ENCODE measurements around the gene TIMELESS. TPM values are rescaled to one million over a fixed set of nuclear protein-coding genes. Genes with fewer than 3 reads are reported as not detected.
"Not testable (repeated sequence)": the region's sequence is repeated elsewhere in the genome, so short reads cannot be mapped to it uniquely, and the experiment has no call there.

Gene TIMELESS
- total and polyA plus RNA-seq, 2 experiments from 2014 or later = 28.7 to 54.8 TPM

DNA sequence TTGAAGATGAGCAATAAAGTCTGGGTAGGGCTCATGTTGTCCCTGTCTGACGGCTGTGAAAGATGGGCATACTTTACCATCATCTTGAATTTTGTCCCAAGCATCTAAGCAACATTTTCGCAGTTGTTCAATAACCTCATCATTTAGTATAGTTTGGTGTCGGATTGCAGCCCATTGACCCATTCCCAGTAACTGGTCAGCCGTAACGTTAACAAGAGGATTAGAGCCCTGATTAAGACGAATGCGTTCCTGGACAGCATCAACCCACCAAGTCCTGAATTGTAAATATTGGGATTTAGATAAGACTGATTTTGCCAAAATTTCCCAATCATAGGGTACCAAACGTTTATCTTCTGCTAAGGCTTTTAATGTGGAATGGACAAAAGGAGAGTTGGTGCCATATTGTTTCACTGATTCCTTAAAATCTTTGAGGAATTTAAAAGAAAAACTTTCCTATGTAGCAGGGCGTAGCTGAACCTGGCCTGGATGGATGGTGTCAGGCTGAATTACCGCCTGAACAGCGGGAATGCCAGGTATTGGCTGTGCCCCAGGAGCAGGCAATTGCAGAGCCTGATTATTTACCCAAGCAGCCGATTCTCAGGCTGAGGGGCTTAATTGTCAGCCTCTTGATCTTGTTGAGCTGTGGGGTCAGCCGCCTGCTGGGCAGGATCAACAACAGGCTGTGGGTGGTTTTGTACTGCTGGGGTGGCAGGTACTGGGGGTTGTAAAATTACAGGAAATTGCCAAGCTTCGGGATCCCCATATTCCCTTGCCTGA, 49.1 kb upstream of the TIMELESS start:
- not testable (repeated sequence) for H3K79me2 ChIP-seq (replicated peaks; ENCODE audit: insufficient read depth); H3K27me3 ChIP-seq (ENCODE audit: insufficient read depth); H3K4me3 Mint-ChIP-seq; H3K4me3 ChIP-seq; H3K36me3 ChIP-seq (ENCODE audit: insufficient read depth); H2AFZ ChIP-seq; H3K4me2 ChIP-seq; H3K9me2 ChIP-seq (ENCODE audit: insufficient read depth); H3K27ac ChIP-seq (ENCODE audit: low read depth); H3K4me1 Mint-ChIP-seq; H4K20me1 ChIP-seq (replicated peaks; ENCODE audit: insufficient read depth); H3F3A ChIP-seq (replicated peaks; ENCODE audit: low read depth); H3K27ac Mint-ChIP-seq; H3K4me1 ChIP-seq (ENCODE audit: insufficient read depth)
- Mint-ChIP-seq H3K36me3 (ENCODE audit: low read depth) (peaks cover 12% of the 10 kb centered on the region), H3K9me3 (peaks cover 36% of the 10 kb centered on the region), H3K27me3 (ENCODE audit: insufficient read depth, low read depth, poor library complexity) (peaks cover 23% of the 10 kb centered on the region)
- DNase-seq (ENCODE audit: low spot score) (peak; percentile 35), ATAC-seq (peak; percentile 81)
- peak; percentile 89 for TF ChIP-seq ZNF331 (CRISPR knock-in tag; IDR thresholded peaks at IDR 0.05; ENCODE audit: low read depth)

DNA sequence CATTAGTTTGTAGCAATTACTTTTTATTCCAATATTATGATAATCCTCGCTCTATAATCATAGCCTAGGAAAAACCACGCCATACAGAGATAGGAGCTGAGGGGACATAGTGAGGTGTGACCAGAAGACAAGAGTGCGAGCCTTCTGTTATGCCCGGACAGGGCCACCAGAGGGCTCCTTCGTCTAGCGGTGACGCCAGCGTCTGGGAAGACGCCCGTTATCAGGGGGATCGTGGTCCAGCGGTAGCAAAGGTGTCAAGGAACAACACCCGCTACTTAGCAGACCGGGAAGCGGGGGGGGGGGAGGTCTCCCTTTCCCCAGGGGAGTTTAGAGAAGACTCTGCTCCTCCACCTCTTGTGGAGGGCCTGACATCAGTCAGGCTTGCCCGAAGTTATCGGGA, 47.5 kb upstream of the TIMELESS start:
- H3K4me3 Mint-ChIP-seq, H3K27ac Mint-ChIP-seq: not testable (repeated sequence)

DNA sequence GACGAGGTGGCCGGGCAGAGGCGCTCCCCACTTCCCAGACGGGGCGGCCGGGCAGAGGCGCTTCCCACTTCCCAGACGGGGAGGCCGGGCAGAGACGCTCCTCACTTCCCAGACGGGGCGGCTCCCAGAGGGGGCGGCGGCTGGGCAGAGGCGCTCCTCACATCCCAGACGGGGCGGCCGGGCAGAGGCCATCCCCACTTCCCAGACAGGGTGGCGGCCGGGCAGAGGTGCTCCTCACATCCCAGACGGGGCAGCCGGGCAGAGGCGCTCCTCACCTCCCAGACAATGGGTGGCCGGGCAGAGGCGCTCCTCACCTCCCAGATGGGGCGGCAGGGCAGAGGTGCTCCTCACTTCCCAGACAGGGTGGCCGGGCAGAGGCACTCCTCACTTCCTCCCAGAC, 45.3 kb upstream of the TIMELESS start:
- not testable (repeated sequence) for DNase-seq (ENCODE audit: low spot score); H3K27ac Mint-ChIP-seq; ATAC-seq; H3K79me2 ChIP-seq (replicated peaks; ENCODE audit: insufficient read depth); H3K4me3 ChIP-seq; H3K36me3 ChIP-seq (ENCODE audit: insufficient read depth); H3F3A ChIP-seq (replicated peaks; ENCODE audit: low read depth); H3K4me3 Mint-ChIP-seq; H4K20me1 ChIP-seq (replicated peaks; ENCODE audit: insufficient read depth); H3K4me1 Mint-ChIP-seq; H3K36me3 Mint-ChIP-seq (ENCODE audit: low read depth); H3K27ac ChIP-seq (ENCODE audit: low read depth); H3K4me2 ChIP-seq; H2AFZ ChIP-seq; H3K9me2 ChIP-seq (ENCODE audit: insufficient read depth); H3K4me1 ChIP-seq (ENCODE audit: insufficient read depth)
- Mint-ChIP-seq H3K9me3 (peaks cover 38% of the 10 kb centered on the region), H3K27me3 (ENCODE audit: insufficient read depth, low read depth, poor library complexity) (peaks cover 30% of the 10 kb centered on the region)
- peaks cover 23% of the 10 kb centered on the region for H3K27me3 ChIP-seq (ENCODE audit: insufficient read depth)

More for the DNA sequence above, 47.5 kb upstream of the TIMELESS start:
- not testable (repeated sequence) for H3F3A ChIP-seq (replicated peaks; ENCODE audit: low read depth); ATAC-seq; H3K36me3 ChIP-seq (ENCODE audit: insufficient read depth); H3K79me2 ChIP-seq (replicated peaks; ENCODE audit: insufficient read depth); H3K27me3 ChIP-seq (ENCODE audit: insufficient read depth); H4K20me1 ChIP-seq (replicated peaks; ENCODE audit: insufficient read depth); H3K4me2 ChIP-seq; H3K9me2 ChIP-seq (ENCODE audit: insufficient read depth); H3K4me1 Mint-ChIP-seq; H2AFZ ChIP-seq; H3K27ac ChIP-seq (ENCODE audit: low read depth); H3K4me1 ChIP-seq (ENCODE audit: insufficient read depth); H3K4me3 ChIP-seq
- peak; percentile 69 for DNase-seq (ENCODE audit: low spot score)
- Mint-ChIP-seq H3K9me3 (peaks cover 42% of the 10 kb centered on the region), H3K36me3 (ENCODE audit: low read depth) (peaks cover 15% of the 10 kb centered on the region), H3K27me3 (ENCODE audit: insufficient read depth, low read depth, poor library complexity) (peaks cover 23% of the 10 kb centered on the region)
- TF ChIP-seq, protein P1, sequence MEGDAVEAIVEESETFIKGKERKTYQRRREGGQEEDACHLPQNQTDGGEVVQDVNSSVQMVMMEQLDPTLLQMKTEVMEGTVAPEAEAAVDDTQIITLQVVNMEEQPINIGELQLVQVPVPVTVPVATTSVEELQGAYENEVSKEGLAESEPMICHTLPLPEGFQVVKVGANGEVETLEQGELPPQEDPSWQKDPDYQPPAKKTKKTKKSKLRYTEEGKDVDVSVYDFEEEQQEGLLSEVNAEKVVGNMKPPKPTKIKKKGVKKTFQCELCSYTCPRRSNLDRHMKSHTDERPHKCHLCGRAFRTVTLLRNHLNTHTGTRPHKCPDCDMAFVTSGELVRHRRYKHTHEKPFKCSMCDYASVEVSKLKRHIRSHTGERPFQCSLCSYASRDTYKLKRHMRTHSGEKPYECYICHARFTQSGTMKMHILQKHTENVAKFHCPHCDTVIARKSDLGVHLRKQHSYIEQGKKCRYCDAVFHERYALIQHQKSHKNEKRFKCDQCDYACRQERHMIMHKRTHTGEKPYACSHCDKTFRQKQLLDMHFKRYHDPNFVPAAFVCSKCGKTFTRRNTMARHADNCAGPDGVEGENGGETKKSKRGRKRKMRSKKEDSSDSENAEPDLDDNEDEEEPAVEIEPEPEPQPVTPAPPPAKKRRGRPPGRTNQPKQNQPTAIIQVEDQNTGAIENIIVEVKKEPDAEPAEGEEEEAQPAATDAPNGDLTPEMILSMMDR (conservative IDR thresholded peaks at IDR 0.05; ENCODE audit: low read depth in 2 of 2) = peak; percentile 20 to 62; a peak in 3 of 4 replicates

DNA sequence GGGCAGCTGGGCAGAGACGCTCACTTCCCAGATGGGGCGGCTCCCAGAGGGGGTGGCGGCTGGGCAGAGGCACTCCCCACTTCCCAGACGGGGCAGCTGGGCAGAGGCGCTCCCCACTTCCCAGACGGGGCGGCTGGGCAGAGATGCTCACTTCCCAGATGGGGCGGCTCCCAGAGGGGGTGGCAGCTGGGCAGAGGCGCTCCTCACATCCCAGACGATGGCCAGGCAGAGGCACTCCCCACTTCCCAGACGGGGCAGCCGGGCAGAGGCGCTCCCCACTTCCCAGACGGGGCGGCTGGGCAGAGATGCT, 44.8 kb upstream of the TIMELESS start:
- not testable (repeated sequence) for H4K20me1 ChIP-seq (replicated peaks; ENCODE audit: insufficient read depth); H3K4me3 ChIP-seq; H3K36me3 Mint-ChIP-seq (ENCODE audit: low read depth); ATAC-seq; H3K4me1 ChIP-seq (ENCODE audit: insufficient read depth); H3K4me3 Mint-ChIP-seq; H3K79me2 ChIP-seq (replicated peaks; ENCODE audit: insufficient read depth); H3K9me2 ChIP-seq (ENCODE audit: insufficient read depth); H2AFZ ChIP-seq; H3K27ac ChIP-seq (ENCODE audit: low read depth); H3K27ac Mint-ChIP-seq; DNase-seq (ENCODE audit: low spot score); H3K4me2 ChIP-seq; H3K36me3 ChIP-seq (ENCODE audit: insufficient read depth); H3F3A ChIP-seq (replicated peaks; ENCODE audit: low read depth); H3K4me1 Mint-ChIP-seq
- H3K9me3 Mint-ChIP-seq = peaks cover 42% of the 10 kb centered on the region
- peaks cover 27% of the 10 kb centered on the region for H3K27me3 ChIP-seq (ENCODE audit: insufficient read depth)
- H3K27me3 Mint-ChIP-seq (ENCODE audit: insufficient read depth, low read depth, poor library complexity) = peaks cover 32% of the 10 kb centered on the region

DNA sequence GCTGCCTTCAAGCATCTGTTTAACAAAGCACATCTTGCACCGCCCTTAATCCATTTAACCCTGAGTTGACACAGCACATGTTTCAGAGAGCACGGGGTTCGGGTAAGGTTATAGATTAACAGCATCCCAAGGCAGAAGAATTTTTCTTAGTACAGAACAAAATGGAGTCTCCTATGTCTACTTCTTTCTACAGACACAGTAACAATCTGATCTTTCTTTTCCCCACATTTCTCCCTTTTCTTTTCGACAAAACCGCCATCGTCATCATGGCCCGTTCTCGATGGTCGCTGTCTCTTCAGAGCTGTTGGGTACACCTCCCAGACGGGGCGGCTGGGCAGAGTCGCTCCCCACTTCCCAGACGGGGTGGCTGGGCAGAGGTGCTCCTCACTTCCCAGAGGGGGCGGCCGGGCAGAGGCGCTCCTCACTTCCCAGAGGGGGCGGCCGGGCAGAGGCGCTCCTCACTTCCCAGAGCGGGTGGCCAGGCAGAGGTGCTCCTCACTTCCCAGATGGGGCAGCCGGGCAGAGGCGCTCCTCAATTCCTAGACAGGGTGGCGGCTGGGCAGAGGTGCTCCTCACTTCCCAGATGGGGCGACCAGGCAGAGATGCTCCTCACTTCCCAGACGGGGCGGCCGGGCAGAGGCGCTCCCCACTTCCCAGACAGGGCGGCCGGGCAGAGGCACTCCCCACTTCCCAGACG, 44.3 kb upstream of the TIMELESS start:
- not testable (repeated sequence) for H3K27ac Mint-ChIP-seq; H3K4me3 ChIP-seq; H3K9me2 ChIP-seq (ENCODE audit: insufficient read depth); H4K20me1 ChIP-seq (replicated peaks; ENCODE audit: insufficient read depth); H3K36me3 ChIP-seq (ENCODE audit: insufficient read depth); H3K27ac ChIP-seq (ENCODE audit: low read depth); DNase-seq (ENCODE audit: low spot score); H3K4me3 Mint-ChIP-seq; H3K4me2 ChIP-seq; H3K79me2 ChIP-seq (replicated peaks; ENCODE audit: insufficient read depth); H2AFZ ChIP-seq; H3K4me1 Mint-ChIP-seq; ATAC-seq; H3K4me1 ChIP-seq (ENCODE audit: insufficient read depth); H3F3A ChIP-seq (replicated peaks; ENCODE audit: low read depth)
- peaks cover 32% of the 10 kb centered on the region for H3K27me3 ChIP-seq (ENCODE audit: insufficient read depth)
- Mint-ChIP-seq H3K9me3 (peaks cover 47% of the 10 kb centered on the region), H3K36me3 (ENCODE audit: low read depth) (peaks cover 14% of the 10 kb centered on the region), H3K27me3 (ENCODE audit: insufficient read depth, low read depth, poor library complexity) (peaks cover 32% of the 10 kb centered on the region)

Measured in GM23338 (cell line).